Measurements from ENCODE around the gene CCDC183.

- TF ChIP-seq, protein P1, sequence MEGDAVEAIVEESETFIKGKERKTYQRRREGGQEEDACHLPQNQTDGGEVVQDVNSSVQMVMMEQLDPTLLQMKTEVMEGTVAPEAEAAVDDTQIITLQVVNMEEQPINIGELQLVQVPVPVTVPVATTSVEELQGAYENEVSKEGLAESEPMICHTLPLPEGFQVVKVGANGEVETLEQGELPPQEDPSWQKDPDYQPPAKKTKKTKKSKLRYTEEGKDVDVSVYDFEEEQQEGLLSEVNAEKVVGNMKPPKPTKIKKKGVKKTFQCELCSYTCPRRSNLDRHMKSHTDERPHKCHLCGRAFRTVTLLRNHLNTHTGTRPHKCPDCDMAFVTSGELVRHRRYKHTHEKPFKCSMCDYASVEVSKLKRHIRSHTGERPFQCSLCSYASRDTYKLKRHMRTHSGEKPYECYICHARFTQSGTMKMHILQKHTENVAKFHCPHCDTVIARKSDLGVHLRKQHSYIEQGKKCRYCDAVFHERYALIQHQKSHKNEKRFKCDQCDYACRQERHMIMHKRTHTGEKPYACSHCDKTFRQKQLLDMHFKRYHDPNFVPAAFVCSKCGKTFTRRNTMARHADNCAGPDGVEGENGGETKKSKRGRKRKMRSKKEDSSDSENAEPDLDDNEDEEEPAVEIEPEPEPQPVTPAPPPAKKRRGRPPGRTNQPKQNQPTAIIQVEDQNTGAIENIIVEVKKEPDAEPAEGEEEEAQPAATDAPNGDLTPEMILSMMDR (IDR thresholded peaks at IDR 0.05) = peak; percentile 3 to 49 (median 32)
- TF ChIP-seq POLR2AphosphoS5 (IDR thresholded peaks at IDR 0.05) (no peak), POLR2A (IDR thresholded peaks at IDR 0.05) (no peak), EP300 (IDR thresholded peaks at IDR 0.05) (no peak)
Observed at GRCh38 chr9:136784249-136784996, 11.7 kb upstream of the CCDC183 start.

Data from sigmoid colon (tissue), 4 donors.